ENCODE measurements around the gene SLC6A17. TPM values are rescaled to one million over a fixed set of nuclear protein-coding genes. Genes with fewer than 3 reads are reported as not detected.

Gene SLC6A17
- total and polyA plus RNA-seq, 2 donors (not counting 1 experiment from before 2014, with no cell fraction given), result not detected

- Mint-ChIP-seq H3K9me3 (ENCODE audit: insufficient read depth) (no peaks in the 10 kb centered on the region), H3K4me3 (no peak overlapping the region), H3K4me1 (peaks cover 8% of the 10 kb centered on the region), H3K27ac (no peak overlapping the region), H3K27me3 (peaks cover 65% of the 10 kb centered on the region)
- Histone ChIP-seq H3K79me2 (ENCODE audit: control insufficient read depth, insufficient read depth, low read length) (no peaks in the 10 kb centered on the region), H3K27me3 (replicated peaks in 1 of 4; ENCODE audit: control extremely low read depth in 1 of 4, control insufficient read depth in 3 of 4, insufficient read depth in 4 of 4, low read length in 3 of 4) (peaks cover 0 to 43% (median 14%) of the 10 kb centered on the region in 4 experiments), H3K27ac (ENCODE audit: low read length in 2 of 2) (no peak overlapping the region), H3K4me1 (ENCODE audit: control insufficient read depth in 2 of 2, insufficient read depth in 2 of 2, low read length in 2 of 2) (peaks cover 6 to 7% of the 10 kb centered on the region in 2 donors), H3K4me3 (ENCODE audit: control extremely low read depth in 1 of 5, extremely low read depth in 1 of 5, insufficient read depth in 1 of 5, low read depth in 2 of 5, low read length in 4 of 5) (no peak overlapping the region), H4K20me1 (ENCODE audit: control insufficient read depth, insufficient read depth, low read length, poor library complexity, severe bottlenecking) (no peaks in the 10 kb centered on the region), H2AFZ (ENCODE audit: insufficient read depth, low read depth, low read length, poor library complexity, severe bottlenecking) (no peak overlapping the region), H3K9ac (ENCODE audit: low read length) (no peak overlapping the region), H3K4me2 (replicated peaks; ENCODE audit: low read depth, low read length, poor library complexity, severe bottlenecking) (no peak overlapping the region), H3K9me3 (ENCODE audit: control extremely low read depth in 1 of 3, control insufficient read depth in 2 of 3, insufficient read depth in 1 of 3, low read length in 2 of 3) (no peaks in the 10 kb centered on the region), H3K36me3 (replicated peaks in 1 of 2; ENCODE audit: control extremely low read depth in 1 of 2, control insufficient read depth in 1 of 2, extremely low read depth in 1 of 2, insufficient read depth in 2 of 2, low read length in 1 of 2) (no peaks in the 10 kb centered on the region)
- POLR2A ChIA-PET, result no interaction called here
- 90% methylated on average over 2 of the region's 3 CpGs for WGBS (ENCODE audit: insufficient coverage)
- CTCF ChIA-PET, result no interaction called here
- no peak for TF ChIP-seq CTCF (IDR thresholded peaks at IDR 0.05)
- TF ChIP-seq EZH2 (IDR thresholded peaks at IDR 0.05; ENCODE audit: borderline replicate concordance, insufficient read depth, low read depth, low read length, poor library complexity, severe bottlenecking), result no peak
- intact Hi-C loops (cut with micrococcal nuclease), result no loop called here
- ATAC-seq (ENCODE audit: low read depth) (no peak), DNase-seq (no peak)
These were observed 11.3 kb upstream of the SLC6A17 start for GRCh38 chr1:110138956-110139355.

GRCh38 chr1:110144366-110144765, 5.9 kb upstream of the SLC6A17 start:
- Mint-ChIP-seq H3K4me3 (no peak overlapping the region), H3K9me3 (ENCODE audit: insufficient read depth) (no peaks in the 10 kb centered on the region), H3K4me1 (no peaks in the 10 kb centered on the region), H3K27me3 (peaks cover 28% of the 10 kb centered on the region), H3K27ac (no peak overlapping the region)
- ChIA-PET CTCF (no interaction called here), POLR2A (no interaction called here)
- H3K36me3 ChIP-seq (replicated peaks in 1 of 2; ENCODE audit: control extremely low read depth in 1 of 2, control insufficient read depth in 1 of 2, extremely low read depth in 1 of 2, insufficient read depth in 2 of 2, low read length in 1 of 2), result no peaks in the 10 kb centered on the region
- intact Hi-C loops (cut with micrococcal nuclease), result no loop called here
- TF ChIP-seq CTCF (IDR thresholded peaks at IDR 0.05) (no peak), EZH2 (IDR thresholded peaks at IDR 0.05; ENCODE audit: borderline replicate concordance, insufficient read depth, low read depth, low read length, poor library complexity, severe bottlenecking) (no peak)
- no peak overlapping the region for H3K4me2 ChIP-seq (replicated peaks; ENCODE audit: low read depth, low read length, poor library complexity, severe bottlenecking)
- peaks cover 0 to 59% (median 32%) of the 10 kb centered on the region in 4 experiments for H3K27me3 ChIP-seq (replicated peaks in 1 of 4; ENCODE audit: control extremely low read depth in 1 of 4, control insufficient read depth in 3 of 4, insufficient read depth in 4 of 4, low read length in 3 of 4)
- no peaks in the 10 kb centered on the region for H4K20me1 ChIP-seq (ENCODE audit: control insufficient read depth, insufficient read depth, low read length, poor library complexity, severe bottlenecking)
- H3K9ac ChIP-seq (ENCODE audit: low read length), result no peak overlapping the region
- H3K79me2 ChIP-seq (ENCODE audit: control insufficient read depth, insufficient read depth, low read length), result no peaks in the 10 kb centered on the region
- no CpG with 5 or more reads among the region's 3 CpGs for WGBS (ENCODE audit: insufficient coverage)
- H3K4me3 ChIP-seq (ENCODE audit: control extremely low read depth in 1 of 5, extremely low read depth in 1 of 5, insufficient read depth in 1 of 5, low read depth in 2 of 5, low read length in 4 of 5), result no peak overlapping the region
- DNase-seq (no peak), ATAC-seq (ENCODE audit: low read depth) (no peak)
- no peak overlapping the region for H3K27ac ChIP-seq (ENCODE audit: low read length in 2 of 2)
- no peaks in the 10 kb centered on the region for H3K9me3 ChIP-seq (ENCODE audit: control extremely low read depth in 1 of 3, control insufficient read depth in 2 of 3, insufficient read depth in 1 of 3, low read length in 2 of 3)
- H3K4me1 ChIP-seq (ENCODE audit: control insufficient read depth in 2 of 2, insufficient read depth in 2 of 2, low read length in 2 of 2), result no peaks in the 10 kb centered on the region
- no peak overlapping the region for H2AFZ ChIP-seq (ENCODE audit: insufficient read depth, low read depth, low read length, poor library complexity, severe bottlenecking)
